HG02642 (cell line): ENCODE results near the gene PRPF31.
"Not testable (repeated sequence)": the region's sequence is repeated elsewhere in the genome, so short reads cannot be mapped to it uniquely, and the experiment has no call there.

Experiments
- ATAC-seq: cut with Tn5 transposase; IDR thresholded peaks from one replicate; pipeline ENCODE4 v1.9.1; 2021; ENCODE audit warnings: mild to moderate bottlenecking; ENCODE audit not compliant: unreplicated experiment, poor library complexity

The PRPF31 gene

DNA sequence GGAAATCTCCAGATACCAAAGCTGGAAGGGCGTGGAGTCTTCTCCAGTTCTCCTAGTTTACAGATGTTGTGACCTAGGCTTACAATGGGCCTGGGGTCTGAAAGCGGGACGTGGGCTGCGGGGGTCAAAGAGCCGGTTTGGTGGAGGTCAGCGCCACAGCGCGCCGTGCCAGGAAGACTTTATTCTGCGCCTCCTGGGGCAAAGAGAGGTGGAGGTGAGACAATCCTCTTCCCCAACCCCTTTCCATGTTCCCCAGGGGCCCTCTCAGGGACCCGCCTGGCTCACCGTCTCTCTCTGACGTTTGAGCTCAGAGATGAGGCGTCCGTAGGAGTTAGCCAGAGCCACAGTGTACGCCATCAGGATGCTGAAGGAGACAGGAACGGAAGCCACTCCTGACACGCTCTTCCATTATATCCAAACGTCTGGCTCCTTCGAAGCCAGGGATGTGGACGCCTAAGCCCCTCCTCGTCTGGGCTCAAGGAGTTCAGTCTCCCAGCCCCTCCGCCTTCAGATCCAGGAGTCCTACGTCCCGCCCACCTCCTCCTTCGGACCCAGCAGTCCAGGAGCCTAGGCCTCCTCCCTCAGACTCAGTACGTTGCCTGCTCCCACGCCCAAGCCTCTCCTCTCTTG lies 44.7 kb downstream of the PRPF31 start:
- ATAC-seq = no peak

DNA sequence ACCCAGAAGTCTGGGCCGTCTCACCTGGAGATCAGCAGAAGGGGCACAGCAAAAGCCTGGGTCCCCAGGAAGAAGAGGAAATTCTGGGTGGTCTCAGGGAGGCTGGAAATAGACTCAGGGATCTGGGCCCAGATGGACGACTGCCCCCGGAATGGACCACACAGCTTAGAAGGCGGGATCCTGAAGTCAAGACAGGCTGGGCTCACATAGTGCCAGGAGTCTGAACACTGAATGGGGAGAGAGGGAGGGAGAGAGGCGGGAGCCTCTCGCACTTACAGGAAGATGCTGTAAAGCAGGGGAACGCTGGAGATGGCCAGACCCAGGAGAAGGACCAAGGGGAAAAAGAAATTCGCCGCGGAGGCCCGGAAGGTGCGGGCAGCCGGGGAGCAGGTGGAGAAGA lies 45.3 kb downstream of the PRPF31 start:
- no peak for ATAC-seq

DNA sequence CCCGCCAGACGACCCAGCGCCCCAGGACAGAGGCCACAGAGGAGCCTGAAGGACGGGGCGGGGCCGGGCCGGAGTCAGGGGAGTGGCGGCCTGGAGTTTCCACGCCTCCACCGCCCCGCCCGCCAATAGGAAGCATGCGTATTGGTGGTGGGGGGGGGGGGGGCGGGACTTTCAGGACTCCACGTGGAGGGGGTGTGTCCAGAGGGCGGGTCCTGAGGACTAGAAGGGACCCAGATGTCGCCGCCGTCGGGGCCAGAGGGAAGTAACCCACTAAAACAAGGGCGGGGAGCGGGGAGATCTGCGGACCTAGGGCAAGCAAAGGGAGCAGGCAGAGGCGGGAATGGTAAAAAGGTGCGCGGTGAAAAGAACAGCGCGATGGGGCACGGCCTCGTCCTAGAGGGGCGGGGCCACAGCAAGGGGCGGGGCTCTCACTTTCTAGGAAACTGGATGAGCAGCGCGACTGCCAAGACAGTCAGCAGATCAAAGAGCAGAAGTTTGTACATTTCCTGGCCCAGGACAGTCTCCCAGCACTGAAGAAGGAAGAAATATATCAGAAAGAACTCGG lies 46.8 kb downstream of the PRPF31 start:
- no peak for ATAC-seq

DNA sequence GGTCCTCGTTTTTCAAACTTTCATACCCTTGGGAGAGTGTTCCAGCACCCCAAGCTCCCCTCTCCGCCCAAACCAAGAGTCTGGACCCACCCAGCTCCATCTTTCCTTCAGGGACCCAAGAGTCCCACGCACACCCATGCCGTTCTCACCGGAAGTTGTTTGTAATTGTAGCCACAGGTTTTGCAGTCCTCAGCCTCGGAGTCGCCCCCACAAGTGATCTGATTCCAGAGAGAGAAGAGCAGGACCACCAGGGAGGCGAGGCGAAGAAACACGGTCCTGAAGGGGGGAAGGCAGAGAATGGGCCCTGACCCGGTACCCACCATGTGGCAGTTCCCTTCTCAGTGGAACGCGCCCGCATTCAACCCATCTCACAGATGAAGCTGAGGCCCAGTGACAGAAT lies 47.3 kb downstream of the PRPF31 start:
- ATAC-seq = no peak

DNA sequence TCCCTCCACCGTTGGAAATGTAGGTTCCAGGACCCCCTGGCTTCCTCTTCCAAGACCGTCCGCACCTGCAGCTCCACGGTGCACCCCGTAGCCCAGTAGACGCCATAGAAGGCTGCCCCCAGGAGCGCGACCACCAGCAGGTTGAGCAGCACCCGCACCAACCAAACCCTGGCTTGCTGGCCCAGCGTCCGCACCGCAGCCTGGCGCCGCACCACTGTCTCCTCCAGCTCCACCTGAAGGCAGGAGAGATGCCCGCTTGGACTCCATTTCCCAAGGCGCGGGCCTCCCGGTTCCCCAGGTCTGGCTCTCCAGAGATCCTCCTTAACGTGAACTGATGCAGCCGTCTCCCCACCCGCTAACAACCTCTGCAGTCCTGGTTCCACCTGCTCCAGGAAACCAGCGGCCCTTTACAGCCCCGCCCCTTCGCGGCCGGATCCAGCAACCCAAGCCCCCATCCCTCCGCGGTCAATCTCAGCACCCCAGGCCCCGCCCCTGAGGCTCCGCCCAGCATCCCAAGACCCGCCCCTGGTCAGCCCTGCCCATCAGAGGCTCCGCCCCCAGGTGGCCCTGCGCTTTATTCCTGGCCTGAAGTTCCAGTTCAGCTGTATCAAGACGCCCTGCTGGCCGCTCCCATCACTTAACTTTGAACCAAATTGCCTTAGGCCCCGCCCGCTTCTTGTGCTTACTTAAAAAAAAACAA lies 49.0 kb downstream of the PRPF31 start:
- no peak for ATAC-seq

DNA sequence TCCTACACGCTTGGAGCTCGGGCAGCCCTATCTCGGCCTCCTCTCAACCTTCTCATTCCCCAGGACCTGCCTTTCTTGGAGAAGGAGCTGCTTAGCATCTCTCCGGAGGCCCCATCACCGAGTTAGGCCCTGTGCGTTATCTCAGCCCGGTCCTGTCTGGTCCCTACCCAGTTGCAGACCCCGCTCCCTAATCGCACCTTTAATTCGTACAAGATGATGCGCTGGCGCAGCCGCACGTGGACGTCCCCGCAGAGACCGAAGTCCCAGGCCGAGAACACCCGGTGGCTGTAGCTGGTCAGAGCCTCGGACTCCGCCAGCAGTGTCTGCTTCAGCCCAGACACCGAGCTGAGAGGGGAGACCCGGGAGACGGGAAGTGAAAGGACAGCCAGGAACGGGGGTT lies 49.7 kb downstream of the PRPF31 start:
- ATAC-seq = no peak

DNA sequence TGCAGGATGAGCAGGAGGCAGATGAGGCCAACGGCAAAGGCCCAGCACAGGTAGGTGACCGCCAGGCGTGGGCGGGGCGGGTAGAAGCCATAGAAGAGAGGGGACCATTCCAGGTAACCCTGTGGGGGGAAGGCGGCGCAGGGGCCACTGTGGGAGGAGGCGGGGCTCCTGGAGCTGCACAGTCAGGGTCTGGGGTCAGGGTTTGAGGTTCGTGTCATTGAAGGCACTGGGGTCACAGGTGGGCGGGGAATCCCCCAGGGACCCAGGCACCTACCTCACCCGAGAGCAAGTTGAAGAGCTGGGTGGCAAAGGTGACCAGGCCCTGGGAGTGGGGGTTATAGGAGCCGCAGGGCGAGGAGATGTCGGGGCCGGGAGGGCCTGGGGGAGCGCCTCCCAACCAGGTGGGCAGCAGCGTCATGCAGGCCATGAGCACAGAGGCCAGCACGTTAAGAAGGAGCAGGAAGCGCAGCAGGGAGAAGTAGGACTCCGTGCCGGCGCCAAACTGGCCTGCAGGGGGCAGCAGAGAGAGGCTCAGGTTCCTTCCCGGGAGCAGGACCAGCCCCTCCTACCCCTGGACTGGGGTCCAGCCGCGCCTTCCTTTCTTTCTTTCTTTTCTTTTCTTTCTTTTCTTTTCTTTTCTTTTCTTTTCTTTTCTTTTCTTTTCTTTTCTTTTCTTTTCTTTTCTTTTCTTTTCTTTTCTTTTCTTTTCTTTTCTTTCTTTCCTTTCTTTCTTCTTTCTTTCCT lies 52.8 kb downstream of the PRPF31 start:
- ATAC-seq = peak; percentile 80

DNA sequence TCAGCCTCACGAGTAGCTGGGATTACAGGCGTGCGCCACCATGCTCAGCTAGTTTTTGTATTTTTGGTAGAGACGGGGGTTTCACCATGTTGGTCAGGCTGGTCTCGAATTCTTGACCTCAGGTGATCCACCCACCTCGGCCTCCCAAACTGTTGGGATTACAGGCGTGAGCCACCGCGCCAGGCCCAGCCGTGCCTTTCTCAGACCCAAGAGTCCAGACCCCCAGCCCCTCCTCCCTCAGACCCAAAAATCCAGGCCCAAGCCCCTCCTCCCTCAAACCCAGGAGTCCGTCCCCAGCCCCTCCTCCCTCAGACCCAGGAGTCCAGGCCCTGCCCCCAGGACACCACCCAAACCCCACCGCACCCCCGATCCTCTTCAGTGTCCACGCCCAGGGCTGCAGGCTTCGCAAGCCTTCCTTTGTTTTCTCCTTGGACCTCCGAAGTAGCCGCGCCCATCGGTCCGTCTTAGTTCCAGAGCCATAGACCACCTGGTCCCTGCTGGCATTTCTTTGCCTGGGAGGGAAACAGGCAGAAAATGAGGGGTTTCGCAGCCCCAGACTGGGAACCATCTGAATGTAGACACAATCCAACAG lies 53.7 kb downstream of the PRPF31 start:
- ATAC-seq = no peak

DNA sequence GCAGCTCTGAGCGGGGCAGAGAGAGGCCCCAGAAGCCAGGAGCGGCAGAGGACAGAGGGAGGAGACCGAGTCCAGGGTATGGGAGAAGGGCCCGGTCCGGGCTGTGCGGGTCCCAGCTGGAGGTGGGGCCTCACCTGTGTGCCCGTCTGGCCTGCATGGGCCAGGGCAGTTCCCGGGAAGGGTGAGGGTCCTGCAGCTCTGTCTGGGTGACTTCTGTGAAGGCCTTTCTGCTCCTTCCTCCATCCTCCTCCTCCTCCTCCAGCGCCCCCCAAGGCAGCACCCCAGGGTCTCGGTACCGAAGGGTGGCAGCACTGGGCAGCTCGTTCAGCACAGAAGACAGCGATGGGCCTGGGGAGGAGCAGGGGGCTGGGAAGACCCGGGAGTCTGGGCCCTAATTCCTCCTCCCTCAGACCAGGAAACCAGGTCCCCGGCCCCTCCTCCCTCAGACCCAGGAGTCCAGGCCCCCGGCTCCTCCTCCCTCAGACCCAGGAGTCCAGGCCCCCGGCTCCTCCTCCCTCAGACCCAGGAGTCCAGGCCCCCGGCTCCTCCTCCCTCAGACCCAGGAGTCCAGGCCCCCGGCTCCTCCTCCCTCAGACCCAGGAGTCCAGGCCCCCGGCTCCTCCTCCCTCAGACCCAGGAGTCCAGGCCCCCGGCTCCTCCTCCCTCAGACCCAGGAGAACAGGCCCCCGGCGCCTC lies 56.3 kb downstream of the PRPF31 start:
- not testable (repeated sequence) for ATAC-seq

DNA sequence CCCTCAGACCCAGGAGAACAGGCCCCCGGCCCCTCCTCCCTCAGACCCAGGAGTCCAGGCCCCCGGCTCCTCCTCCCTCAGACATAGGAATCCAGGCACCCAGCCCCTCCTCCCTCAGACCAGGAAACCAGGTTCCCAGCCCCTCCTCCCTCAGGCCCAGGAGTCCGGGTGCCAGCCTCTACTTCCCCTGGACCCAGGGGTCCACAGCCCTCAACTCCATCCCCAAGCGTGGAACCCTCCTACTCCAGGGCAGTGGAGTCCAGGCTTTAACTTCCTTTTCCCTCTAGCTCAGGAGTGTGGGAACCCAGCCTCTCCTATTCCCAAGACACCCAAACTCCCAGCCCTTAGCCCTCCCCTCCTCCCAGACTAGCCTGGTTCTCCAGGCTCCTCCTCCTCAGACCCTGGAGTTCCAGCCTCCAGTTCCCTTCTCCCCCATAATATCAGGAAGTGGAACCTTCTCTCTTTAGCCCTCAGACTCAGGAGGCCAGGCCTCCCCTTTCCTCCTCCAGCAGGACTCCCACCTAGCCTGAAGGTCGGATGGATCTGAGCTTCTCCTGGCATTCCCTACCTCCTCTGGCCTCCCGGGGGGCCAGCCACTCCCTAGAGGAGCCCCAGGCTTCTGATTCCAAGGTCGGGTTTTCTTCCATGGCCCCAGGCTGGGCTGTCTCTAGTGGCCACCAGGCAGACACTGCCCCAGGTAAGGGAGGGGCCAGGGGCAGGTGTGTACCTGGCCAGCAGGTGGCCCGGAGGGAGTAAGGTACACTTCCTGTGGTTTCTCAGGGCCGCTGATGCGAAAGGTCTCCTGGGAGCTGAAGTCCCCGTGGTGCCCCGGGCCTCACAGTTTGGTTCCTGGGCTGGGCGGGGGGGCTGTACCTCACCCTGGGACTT lies 57.2 kb downstream of the PRPF31 start, which contains the start of gene TMC4:
Gene TMC4 (minus strand): TSS at position 690 of the 888 bp plus-strand sequence. CDS start 43 bp downstream, at position 647.
- no peak for ATAC-seq

DNA sequence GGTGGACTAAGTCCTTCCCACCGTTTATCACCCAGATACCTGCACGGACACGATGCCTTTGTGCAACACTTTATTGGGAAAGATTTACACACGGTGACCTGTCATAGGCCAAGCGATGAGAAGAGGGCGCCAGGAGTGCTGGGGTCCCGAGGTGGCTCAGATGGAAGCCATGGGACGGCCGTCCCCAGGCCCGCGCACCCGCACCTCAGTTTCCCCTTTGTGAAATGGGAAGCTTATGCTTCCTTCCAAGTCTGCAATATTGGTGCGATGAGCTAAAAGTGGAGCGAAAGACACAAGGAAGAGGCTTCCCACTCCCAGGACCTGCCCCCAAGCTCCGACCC lies 57.8 kb downstream of the PRPF31 start:
- ATAC-seq = no peak

DNA sequence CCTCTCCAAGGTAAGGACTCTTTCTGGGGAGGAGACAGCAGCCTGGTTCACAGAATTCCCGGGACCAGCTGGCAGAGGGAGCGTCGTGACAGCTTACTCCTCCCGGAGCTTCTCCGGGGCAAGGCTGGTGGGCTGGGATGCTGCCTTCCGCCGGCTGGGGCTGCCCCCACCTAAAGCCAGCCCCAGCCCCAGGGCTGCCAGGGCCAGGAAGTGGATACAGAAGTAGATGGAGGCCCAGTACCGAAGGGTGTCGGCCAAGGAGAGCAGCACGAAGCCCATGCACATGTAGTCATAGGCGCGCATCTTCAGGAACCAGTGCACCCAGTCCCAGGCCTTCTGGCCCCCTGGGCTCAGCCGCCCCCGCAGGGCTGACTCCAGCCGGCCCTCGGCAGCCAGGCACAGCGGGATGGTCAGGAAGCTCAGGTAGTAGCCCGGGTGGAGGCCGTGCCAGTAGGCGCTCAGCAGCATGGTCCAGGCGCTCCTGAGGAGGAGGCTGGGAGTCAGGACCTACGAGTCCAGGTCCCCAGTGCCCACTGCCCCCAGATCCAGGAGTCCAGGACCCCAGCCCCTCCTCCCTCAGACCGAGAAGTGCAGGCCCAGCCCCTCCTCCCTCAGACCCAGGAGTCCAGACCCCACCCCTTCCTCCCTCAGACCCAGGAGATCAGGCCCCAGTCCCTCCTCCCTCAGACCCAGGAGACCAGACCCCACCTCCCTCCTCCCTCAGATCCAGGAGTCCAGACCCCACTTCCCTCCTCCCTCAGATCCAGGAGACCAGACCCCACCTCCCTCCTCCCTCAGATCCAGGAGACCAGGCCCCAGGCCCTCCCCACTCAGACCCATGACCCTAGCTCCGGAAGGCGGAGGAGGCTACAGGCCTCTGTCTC lies 58.6 kb downstream of the PRPF31 start:
- ATAC-seq = no peak

DNA sequence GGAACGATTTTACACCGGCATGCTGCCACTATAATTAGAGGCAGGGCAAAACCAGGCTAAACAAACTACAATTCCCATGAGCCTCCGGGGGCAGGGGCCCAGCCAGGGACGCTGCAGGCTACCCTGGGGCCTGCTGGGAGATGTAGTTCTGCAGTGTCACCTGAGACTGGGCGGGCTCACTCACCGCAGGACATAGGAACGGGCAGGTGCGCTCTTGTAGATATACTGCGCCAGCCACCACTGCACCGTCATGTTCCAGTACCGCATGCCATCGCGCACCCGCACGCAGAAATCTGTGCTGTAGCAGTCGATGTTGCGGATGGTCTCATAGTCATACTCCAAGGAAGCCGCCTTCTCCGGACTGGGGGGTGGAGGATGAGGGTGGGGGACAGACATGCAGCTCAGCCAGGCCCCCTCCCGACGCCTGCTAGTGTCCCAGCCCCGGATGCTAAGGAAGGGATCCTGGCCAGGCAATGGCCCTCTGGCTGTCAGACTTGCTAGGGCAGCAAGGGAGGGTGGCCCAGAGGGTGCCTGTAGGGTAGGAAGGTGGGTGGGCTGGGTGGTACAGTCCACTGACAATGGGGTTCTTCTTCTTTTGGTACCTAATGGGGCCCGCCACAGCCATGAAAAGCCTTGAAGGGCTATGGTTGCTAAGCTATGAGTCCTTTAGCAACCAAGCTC lies 63.2 kb downstream of the PRPF31 start:
- ATAC-seq = no peak

DNA sequence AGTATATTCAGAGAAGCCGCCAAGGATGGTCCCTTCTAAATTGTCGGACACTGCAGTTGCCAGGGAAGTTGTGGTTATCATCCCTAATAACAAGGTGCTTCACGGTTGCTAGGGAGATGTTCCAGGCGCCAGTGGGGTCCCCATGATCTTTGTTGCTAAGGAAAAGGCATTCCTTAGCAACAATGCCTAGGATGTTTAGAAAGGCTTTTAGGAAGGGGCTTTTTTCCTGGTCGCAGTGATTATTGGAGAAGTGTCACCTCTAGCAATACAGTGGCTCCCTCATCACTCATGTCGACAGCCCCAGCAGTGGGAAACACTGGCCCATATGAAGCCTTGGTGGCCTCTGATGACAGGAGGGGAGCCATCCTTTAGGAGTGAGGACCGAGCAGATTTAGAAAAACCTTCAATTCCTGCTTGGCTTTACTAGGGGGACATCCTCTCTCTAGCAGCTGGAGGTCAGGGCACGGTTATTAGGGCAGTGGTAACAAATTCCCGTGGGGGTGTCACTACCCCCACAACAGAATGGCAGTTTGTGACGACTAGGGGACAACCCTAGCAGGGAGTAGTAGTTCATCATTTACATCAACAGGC lies 63.8 kb downstream of the PRPF31 start:
- ATAC-seq = no peak

DNA sequence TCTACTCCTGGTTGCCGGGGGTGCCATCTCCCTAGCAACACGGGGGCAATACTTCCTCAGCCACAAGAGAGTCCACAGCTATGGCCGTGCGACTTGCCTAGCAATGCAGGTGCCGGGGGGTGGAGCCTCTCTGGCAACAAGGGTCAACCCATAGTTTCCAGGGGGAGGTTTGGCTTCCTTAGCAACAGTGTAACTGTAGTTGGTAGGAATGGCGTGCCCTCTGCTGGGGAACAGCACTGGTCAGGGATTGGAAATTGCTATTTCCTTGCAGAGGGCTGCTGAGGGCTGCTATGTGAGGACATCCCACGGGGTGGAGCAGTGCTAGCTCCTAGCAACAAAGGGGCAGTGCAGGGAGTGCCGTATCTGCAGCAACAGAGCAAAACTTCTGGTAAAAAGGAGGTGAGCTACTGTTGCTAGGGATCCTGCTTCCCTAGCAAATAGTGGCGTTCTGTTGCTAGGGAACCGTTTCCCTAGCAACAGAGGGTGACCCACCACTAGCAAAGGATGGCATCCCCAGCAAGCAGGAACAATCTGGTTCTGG lies 64.4 kb downstream of the PRPF31 start:
- ATAC-seq = no peak

DNA sequence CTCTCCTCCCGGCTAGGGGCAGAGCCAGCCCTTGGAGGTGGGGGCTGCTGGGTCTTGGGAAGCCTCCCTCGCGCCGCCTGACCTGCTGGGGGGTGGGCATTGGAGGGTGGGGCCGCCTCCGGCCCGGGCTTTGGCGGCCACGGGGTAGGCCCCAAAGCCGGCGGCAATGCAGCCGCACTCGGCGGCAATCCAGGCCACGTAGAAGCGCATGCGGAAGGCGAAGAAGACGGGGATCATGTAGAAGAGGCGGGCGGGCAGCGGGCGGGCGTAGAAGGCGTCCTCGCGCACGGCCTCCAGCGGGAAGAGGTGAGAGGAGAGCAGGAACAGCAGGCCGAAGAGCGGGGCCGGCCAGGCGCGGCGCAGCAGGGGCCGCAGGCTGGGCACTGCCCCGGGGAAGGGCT lies 65.1 kb downstream of the PRPF31 start:
- no peak for ATAC-seq
